Right renal cortex interstitium (tissue), 3 donors: Measurements from ENCODE around the gene TTBK1. TPM values are rescaled to one million over a fixed set of nuclear protein-coding genes. Genes with fewer than 3 reads are reported as not detected.

Experiments used
- DNase-seq, 3 donors: peaks; one replicate each; pipeline ENCODE4 v3.0.0-alpha.2; 2013; ENCODE audit warnings: low read depth in 3 of 3, low spot score in 2 of 3
- polyA plus RNA-seq, 3 donors: library from polyadenylated mRNA; unstranded; fragments of 120-200 nt; gene quantifications; one replicate each; pipeline ENCODE4 v1.2.1, GENCODE V29; 2013; ENCODE audit not compliant: insufficient read length in 3 of 3

Gene TTBK1
- polyA plus RNA-seq, 3 donors, result 0.27 to 0.29 (median 0.28) TPM

DNA sequence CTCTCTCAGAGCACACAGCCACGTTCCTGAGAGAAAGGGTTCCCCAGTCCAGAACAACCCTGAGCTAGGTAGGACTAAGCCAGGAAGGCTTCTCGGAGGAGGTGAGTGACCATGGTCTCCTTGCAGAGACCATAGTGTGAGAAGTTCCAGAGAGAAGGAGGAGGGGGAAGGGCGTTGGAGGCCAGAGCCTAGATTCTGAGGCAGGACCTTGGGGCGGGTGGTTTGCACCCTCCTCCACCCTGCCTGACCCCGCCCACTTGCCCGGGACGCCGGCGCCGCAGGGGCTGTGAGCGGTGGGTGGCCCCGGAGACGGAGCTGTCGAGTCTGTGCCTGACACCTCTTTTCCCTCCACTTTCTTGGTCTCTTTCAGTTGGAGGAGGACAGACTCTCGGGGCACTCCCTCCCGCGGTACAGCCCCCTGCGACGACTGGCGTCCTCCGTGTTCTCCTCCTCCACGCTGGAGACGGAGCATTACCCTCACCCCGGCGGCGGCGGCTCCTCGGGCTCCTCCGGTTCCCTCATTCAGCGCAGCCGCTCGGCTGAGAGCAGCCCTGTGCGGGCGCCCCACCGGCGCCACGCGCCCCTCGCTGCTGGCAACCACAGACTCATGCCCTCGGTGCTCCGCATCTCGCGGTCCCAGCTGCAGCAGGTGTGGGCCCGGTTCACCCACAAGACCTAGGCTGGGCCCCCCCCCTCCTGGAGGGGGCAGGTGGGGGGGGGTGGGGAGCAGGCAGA is 26.2 kb downstream of the TTBK1 start:
- no peak for DNase-seq

DNA sequence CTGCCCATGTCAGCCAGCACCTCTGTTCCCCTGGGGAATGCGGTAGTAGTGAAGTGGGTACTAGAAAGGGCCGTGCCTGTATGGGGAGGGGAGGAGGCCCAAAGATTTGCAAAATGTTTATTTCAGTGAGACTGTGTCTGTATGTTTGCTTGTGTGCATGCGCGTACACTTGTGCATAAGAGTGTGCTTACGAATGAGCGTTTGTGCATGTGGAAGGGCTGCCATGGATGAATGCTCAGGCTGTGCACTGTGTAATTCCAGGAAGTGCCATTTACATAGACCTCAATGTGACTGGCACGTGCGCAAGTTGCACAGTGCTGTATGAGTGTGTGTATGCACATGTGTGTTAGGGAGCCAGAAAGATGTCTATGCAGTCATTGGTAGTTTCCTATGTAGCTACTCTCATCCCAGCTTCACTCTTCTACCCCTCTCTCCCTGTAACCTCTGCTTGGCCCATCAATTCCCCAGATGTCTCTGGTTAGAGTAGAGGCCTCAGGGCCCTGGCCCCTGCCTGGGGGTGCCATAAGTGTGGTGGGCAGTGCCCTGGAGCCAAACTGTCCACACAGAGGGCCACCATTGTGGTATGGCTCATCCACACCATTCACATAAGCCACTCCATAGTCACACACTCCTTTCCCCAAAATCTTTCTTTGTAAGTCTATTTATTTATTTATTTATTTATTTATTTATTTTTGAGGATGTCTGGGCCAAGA is 28.0 kb downstream of the TTBK1 start:
- no peak for DNase-seq

DNA sequence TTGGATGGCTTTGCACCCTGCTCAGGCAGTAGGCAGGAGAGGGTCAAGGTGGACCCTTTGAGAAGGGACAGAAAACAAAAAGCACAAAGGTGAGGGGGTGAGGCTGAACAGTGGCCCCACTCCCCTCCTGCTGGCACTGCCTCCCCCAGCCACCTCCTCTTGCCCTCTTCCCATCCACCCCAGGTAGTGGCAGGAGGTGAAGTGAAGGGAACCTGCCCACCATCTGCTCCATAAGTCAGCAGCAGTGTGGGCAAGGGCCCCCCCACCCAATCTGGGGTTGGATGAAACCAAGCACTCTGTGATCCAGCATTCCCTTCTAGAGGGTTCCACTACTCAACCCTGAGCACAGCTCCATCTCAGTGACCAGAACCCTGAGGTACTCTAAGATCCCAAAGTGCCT is 28.7 kb downstream of the TTBK1 start:
- no peak for DNase-seq

DNA sequence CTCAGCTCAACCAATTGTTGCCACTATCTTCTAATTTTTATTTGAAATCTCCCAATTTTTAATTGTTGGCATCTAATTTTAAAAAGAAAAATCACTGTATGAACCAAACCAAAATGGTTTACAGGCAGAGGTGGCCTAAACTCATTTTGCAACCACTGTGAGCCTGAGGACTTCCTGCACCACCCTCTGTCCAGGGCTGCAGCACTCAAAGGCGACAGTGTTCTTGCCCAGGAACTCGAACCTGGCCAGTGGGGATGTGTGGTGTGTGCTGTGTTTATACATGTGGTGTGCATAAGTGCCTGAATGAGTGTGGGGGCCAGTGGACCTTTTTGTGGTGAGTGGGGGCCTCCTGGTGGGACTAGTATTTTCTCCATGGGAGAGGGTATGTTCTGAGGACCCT is 30.4 kb downstream of the TTBK1 start:
- DNase-seq, result no peak

DNA sequence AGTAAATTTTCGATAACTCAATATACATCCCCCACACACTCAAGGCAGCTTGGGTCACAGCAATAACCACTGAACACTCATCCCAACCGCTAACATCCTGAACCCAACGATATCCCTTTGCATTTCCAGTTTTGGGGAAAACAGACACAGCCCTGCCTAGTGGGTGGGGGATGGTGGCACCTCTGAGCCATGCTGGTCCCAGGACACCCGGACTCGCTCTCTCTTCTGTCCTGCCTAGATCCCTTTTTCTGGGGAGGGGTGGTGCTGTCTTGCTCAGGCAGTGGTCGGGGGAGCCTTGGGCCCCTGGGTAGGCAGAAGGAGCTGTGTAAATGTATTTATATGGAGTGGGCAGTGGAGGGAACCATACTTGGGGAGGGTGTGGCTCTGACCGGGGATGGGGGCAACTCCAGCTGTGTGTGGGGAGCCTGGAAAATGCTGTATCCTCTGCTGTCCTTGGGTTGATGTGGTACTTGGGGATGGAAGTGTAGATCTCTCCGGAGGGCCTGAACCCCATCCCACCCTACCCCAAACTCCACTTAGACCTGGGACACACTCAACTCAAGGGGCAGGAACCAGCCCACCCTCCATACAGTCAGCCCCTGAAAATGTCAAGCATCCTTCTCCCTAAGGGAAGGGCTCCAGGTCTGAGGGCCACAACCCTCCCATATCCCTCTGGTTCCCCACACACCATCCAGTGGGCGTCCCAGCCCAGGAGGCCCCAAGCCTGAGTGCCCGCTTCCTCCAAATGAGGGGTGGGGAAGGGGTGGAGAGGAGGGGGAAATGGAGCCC is 31.0 kb downstream of the TTBK1 start:
- DNase-seq, result no peak

DNA sequence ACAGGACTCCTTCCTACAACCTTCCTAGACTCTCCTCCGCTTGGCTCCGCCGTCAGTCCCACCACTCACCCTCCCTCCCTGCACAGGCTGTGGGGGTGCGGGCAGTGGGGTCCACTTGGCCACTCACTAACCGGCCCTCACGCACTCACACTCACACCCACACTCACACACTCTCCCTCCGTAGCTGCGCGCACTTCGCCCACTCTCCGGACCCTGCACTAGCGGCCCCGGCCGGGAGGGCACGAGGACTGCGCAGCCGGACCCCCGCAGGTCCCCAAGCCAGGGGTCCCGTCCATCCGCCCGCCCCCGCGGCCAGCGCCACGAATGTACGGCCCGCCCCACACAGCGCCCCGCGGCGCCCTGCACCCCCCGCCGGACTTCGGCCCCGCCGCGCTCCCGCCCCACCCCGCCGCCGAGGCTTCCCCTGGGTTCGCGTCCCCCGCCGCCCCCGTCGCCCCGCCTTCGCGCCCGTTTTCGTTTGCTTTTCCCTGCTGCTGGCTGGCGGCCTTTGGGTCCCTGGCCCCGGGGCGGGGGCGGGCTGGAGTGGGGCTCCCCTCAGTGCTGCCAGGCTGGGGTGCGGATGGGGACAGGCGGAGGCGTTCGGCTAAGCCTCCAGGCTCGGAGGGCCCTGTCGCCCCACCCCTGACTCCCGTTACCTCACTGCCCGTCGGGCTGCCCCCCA is 31.8 kb downstream of the TTBK1 start:
- DNase-seq, result no peak

DNA sequence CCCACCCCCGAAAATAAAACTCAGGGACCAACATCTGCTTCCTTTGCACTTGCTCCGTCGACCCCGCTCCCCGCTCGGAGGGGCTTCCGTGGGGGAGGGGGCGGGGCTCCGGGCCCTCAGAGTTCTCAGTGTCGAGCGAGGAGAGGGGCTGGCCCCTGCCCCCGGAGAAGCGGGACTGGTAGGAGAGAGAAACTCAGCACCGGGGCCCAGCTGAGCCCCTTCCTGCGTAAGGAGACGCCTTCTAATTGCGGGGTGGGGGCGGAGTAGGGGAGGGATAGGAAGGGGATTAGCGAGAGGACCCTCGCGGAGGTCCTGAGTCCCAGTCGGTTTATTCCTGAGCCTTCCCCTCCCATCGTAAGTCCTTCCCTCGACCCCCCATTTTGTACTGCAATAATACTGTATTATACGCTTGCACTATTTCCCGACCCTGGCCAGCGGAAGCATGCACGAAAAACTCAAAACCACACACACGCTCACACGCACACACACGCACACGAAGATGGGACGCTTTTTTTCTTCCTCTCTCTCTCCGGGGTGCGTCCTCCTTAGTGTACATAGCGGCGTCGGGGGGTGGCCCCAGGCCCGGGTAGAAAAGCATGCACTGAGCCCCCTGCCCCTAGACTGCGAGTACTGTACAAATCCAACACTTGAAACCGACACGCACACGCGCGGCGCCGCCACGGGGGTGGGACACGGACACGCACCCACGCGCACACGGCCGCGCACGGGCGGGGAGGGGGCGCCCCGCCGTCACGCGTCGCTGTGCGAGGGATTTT is 32.7 kb downstream of the TTBK1 start:
- DNase-seq, result no peak

DNA sequence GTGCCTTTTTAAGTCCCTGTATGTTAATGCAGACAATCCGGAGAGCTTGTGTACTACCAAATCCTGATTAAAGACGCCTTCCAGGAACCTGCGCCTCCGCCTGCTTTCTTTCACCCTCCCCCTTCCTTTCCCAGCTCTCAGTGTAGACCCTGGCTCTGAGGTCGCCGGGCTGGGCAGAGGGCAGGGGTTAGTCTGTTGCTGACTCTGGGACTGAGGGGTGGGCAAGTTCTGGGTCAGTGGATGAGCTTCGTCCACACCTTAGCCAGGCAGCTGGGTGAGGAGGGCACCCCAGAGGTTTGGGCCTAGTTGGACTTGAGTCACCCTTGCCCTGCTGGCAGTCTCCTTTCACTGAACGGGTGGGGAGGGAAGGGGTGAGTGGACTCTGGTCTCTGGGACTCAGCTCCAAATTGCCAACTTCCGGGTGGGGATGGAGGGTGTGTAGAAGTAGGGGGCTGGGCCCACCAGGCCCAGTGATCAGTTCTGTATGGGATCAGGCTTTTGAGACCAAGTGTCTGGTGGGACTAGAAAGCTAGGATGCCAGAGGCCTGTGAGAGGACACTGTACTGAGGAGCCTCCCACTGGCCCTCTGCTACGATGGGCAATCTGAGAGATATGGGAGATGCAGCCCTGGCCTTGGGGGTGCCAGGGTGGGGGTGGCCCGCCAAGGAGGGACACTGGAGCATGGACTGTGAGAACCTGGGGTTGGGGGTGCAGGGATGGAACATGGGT is 33.5 kb downstream of the TTBK1 start:
- DNase-seq, result no peak

DNA sequence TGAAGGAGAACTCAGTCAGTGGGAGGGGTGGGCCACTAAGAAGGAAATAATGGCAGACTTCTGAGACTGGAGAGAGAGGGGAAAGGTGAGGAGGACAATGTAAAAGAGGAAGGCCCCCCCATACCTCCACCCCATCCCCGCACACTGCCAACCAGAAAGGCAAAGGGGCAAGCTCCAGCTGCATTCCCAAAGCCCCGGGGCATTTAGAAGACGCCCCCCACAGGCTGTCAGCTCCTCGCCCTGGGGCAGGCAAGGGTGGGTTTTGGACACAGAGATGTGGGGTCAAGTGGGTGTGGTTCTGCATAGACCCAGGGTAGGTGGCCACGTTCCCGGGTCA is 34.0 kb downstream of the TTBK1 start:
- DNase-seq, result no peak

DNA sequence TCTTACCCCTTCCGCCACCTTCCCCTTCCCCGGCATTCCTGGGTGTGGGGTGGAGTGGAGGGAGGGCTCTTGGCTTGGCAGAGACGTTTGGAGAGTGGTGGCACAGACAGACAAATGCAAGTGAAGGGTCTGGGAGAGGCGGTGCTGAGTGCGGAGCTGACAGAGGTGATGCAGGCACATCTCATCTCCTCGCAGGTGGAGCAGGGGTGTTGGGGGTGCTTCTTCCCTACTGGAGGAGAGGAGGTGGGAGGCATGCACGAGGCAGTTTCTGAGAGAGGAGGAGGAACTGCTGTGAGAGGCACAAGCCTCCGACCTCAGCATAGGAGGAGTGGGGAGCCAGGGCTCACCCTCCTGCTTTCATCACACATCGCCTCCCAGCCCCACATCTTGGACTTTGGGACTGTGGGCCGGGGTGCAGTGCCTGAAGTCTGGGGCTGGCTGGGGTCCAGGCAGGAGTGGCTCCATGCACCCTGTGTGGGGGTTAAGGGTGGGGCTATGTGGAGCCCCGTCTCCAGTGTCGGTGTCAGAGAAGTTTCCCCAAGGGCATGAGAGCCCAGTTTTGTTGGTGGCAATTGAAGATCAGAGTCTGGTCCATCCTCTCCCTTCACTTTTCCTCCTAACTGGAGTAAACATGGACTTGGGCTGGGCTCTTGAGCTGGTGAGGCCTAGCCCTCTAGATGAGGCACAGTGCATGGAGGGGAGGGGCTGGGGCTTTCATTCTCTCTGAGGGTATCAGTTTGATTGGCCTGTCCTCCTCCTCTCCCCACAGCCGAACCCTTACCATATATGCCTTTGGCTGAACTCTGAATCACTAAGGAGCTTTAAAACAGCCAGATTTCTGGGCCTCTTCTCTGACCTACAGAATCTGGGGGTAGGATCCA is 34.6 kb downstream of the TTBK1 start:
- DNase-seq, result no peak

DNA sequence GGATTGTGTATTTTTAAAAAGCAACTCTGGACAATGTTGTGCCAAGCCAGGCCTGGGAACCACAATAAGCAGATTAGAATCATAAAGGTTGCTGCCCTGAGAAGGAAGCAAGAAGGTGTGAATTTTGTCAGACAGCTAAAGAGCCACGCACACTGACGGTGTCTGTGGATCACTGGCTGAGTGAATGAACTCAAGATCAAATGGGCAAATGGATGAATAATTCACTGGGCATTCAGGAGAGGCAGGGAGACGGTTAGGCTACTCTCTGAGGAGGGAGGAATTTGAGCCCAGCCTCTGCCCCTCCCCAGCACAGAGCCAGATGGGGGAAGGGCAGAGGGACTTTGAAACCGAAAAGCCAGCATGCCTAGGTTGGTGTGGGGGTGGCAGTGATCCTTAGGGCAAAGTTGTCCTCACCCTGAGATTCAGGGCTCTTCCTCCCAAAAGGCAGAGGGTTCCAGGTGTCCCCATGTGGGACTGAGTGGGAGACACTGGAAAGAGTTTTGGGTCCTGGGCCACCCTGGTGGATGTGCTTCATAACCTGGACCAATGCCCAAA is 35.3 kb downstream of the TTBK1 start:
- DNase-seq, result no peak

DNA sequence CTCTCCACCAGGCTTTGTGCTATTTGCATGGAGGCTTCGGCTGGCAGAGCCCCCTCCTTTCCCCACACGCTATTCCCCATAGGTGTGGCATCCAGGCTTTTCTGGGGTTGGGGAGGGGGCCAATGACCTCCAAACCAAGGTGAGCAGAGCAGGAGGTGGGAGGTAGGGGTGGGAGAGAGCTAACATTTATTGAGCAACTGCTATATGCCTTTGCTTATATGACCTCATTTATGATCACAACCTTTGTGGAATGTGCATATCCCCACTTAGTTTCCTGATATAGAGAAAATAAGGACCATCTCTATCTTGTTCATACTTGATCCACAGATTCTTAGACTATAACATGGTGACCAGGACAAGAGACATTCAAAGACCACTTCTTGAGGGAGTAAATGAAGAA is 37.0 kb downstream of the TTBK1 start:
- DNase-seq, result no peak

DNA sequence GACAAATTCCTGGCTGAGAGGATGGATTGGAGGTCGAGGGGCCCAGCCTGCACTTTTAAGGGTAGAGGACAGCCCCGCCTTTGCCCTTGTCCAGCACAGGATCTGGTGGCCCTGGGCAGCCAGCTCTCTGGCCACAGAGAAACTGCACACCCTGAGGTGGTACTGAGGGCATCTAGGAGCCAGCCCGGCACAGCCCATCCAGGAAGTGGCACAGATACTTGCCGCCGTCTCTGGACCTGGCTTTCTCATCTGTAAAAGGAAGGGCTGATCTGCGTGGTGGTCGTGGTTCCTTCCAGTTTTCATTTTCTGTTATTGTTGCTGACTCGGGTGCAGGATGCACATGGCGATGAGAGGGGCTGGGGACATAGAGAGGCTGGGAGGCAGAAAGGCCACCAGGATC is 38.8 kb downstream of the TTBK1 start:
- DNase-seq, result no peak

DNA sequence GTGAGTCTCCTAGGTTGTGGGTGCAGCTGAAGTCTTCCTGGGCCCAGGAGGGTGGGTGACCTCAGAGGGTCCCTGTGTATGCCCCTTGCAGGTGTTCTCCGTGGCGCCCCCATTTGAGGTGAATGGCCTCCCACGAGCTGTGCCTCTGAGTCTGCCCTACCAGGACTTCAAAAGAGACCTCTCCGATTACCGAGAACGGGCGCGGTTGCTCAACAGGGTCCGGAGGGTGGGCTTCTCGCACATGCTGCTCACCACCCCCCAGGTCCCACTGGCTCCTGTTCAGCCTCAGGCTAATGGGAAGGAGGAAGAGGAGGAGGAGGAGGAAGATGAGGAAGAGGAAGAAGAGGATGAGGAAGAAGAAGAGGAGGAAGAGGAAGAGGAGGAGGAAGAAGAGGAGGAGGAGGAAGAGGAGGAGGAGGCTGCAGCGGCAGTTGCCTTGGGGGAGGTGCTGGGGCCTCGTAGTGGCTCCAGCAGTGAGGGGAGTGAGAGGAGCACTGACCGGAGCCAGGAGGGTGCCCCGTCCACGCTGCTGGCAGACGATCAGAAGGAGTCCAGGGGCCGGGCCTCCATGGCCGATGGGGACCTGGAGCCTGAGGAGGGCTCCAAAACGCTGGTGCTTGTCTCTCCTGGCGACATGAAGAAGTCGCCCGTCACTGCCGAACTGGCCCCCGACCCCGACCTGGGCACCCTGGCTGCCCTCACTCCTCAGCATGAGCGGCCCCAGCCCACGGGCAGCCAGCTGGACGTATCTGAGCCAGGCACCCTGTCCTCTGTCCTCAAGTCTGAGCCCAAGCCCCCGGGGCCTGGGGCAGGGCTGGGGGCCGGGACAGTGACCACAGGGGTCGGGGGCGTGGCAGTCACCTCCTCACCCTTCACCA is 39.6 kb downstream of the TTBK1 start:
- DNase-seq, result no peak

DNA sequence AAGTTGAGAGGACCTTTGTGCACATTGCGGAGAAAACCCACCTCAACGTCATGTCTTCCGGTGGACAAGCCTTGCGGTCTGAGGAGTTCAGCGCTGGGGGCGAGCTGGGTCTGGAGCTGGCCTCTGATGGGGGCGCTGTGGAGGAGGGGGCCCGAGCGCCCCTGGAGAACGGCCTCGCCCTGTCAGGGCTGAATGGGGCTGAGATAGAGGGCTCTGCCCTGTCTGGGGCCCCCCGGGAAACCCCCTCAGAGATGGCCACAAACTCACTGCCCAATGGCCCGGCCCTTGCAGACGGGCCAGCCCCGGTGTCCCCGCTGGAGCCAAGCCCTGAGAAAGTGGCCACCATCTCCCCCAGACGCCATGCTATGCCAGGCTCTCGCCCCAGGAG is 40.2 kb downstream of the TTBK1 start:
- DNase-seq, result no peak

DNA sequence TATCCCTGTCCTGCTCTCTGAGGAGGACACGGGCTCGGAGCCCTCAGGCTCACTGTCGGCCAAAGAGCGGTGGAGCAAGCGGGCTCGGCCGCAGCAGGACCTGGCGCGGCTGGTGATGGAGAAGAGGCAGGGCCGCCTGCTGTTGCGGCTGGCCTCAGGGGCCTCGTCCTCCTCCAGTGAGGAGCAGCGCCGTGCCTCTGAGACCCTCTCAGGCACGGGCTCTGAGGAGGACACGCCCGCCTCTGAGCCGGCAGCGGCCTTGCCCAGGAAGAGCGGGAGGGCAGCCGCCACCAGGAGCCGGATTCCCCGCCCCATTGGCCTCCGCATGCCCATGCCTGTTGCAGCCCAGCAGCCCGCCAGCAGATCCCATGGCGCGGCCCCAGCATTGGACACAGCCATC is 40.6 kb downstream of the TTBK1 start:
- DNase-seq, result no peak

DNA sequence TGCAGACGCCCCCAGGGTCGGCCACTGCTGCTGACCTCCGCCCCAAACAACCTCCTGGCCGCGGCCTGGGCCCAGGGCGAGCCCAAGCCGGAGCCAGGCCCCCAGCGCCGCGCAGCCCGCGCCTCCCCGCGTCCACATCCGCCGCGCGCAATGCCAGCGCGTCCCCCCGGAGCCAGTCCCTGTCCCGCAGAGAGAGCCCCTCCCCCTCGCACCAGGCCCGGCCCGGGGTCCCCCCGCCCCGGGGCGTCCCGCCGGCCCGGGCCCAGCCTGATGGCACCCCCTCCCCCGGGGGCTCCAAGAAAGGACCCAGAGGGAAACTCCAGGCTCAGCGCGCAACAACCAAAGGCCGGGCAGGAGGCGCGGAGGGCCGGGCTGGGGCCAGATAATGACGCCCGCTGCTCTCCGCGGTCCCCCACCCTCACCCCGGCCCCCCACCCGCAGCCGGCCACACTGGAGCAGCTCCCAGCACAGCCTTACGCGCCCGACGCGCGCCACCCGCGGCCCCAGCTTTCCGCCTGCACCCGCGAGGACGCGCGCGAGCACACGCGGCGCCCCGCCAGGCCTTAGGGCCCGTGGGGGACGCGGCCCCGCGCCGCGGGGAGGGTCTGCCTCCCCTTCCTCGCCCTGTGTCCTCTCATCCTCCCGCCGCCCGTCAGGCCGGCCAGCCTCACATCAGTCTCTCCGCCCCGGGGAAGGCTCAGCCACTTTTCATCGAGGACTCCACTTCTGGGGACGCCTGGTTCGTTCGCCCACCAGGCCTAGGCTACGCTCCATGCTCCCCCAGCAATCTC is 41.9 kb downstream of the TTBK1 start:
- DNase-seq, result no peak
